HG03442 (cell line): ENCODE measurements around the gene CALCOCO1.

Experiments used
- ATAC-seq: cut with Tn5 transposase; IDR thresholded peaks from one replicate; pipeline ENCODE4 v1.9.1; 2021; ENCODE audit warnings: mild to moderate bottlenecking, moderate library complexity; ENCODE audit not compliant: unreplicated experiment

The CALCOCO1 gene

GRCh38 chr12:53752192-53752601, 24.9 kb upstream of the CALCOCO1 start:
- ATAC-seq, result no peak

- ATAC-seq, result peak; percentile 36
Observed at GRCh38 chr12:53751336-53752191, 24.3 kb upstream of the CALCOCO1 start, which contains the start of gene CISTR. TSS of gene CISTR (minus strand) at chr12:53751979.

- peak; percentile 25 for ATAC-seq
Observed at GRCh38 chr12:53750812-53751335, 23.6 kb upstream of the CALCOCO1 start.

DNA sequence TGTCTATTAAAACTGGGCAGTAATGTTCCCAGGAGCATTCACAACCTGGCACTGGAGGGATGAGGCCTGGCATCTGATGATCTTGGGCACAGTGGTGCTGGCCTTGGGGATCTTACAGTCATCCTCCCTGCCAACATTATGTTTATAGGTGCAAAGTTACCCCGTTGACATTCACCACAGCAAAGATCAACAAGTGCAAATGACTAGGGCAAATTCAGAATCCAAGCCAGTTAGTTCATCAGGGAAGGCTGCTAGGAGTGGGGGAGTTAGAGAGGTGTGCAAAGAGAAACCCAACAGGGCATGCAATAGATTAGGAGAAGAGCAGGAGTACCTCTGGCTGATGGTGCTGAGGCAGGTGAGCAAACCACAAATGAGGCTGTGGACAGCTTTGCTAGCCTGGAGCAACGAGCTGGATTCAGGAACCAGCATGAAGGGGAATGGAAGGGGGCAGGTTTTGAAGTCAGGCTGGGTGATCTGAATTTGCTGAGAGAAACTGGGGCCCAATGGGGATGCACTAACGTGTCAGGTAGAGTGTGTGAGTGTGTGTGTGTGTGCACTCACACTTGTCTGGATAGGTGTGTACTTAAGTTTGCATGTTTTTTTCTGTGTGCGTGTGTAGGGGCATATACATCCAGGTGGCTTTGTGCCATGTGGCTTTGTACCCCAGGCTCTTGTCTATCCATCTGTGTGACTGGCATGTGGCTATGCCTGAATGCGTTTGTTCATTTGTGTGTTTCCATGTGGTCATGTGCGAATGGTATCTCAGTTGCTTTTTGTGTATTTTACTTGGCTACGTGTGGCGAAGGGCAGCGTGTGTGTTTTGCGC, 22.9 kb upstream of the CALCOCO1 start:
- ATAC-seq, result no peak

- no peak for ATAC-seq
Observed at GRCh38 chr12:53748072-53748840, 21.0 kb upstream of the CALCOCO1 start.

DNA sequence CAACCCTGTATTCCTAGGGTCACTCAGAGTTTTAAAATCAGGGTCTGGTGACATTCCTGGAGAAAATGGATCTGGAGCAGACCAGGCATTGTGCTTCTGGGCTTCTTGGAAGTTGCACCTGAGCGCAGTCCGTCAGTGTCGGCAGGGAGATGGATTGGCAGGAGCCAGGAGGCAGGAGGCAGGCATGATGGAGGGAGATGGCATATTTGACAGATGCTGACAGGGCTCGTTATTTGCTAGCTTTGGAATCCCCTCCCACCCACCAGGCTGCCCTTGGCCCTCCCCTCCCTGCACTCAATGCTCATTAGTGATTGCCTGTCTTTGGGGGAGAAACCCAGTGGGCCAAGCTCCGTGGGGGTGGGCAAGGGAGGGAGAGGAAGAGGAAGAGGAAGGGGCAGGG, 19.8 kb upstream of the CALCOCO1 start:
- no peak for ATAC-seq

DNA sequence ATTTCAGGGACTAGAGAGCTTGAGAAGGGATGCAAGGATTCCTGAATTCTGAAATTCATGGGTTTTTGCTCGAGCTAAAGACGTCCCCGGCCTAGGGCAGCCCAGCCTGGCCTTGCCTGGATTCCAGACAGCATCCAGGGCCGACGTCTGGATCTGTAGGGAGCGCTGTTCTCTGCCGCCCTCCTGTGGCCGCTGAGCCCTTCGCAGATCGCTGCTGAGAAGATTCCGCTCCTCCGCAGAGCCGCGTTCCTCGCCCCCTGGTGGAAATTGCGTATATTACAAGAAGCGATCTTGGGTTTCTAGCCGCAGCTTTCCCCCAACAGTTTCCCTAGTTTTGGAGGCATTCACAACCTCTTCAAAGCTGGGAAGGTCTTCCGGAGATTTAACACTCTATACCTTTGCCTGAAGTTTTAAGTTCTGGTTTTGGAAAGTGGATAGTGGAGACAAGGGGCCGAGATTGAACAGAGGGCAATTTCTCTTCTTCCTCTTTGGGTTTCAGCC, 19.4 kb upstream of the CALCOCO1 start:
- ATAC-seq, result peak; percentile 37

- ATAC-seq, result no peak
Observed at GRCh38 chr12:53744751-53745150, 17.5 kb upstream of the CALCOCO1 start.

- ATAC-seq, result no peak
Observed at GRCh38 chr12:53744130-53744441, 16.8 kb upstream of the CALCOCO1 start.

GRCh38 chr12:53743266-53744129, 16.2 kb upstream of the CALCOCO1 start:
- no peak for ATAC-seq

- no peak for ATAC-seq
Observed at GRCh38 chr12:53740130-53740491, 12.9 kb upstream of the CALCOCO1 start.

DNA sequence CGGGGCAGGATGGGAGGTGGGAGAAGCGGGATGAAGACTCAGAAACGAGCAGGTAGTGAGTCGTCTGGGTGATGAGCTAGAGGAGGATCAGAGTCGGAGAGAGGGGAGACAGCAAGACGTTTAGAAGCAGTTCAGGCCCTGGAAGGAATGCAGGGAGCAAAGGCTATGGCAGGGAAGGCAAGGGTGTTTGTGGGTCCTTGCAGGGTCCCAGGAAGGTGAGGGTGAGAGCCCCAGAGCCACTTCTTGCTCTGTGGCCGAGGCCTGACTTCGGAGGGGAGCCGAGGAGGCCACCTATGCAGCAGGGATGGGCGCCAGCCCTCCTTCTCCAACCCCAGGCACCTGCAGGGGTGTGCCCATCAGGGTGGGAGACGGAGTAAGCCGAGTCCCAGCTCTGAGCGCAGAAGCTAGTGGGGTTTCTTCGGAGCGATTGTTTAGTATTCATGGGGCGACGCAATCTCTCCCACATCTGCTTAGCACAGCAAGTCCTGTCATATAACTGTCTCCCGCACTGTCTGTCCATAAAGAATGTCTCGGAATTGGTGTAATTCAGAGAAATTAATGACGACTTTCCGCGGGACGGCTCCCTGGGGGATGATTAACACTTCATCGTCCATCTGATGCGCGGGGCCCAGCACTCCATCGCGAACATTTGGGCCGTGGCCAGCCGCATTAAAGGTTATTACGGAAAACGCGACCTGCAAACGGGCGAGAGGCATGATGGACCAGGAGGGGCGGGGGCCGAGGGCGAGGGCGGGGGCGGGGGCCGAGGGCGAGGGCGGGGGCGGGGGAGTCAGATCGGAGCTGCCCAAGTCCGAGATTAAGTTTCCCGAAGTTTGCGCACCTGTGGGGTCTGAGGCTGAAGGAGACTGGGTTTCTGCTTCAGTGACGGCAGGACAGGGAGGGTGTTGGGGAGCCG, 12.2 kb upstream of the CALCOCO1 start:
- no peak for ATAC-seq

GRCh38 chr12:53738406-53739213, 11.4 kb upstream of the CALCOCO1 start:
- no peak for ATAC-seq

DNA sequence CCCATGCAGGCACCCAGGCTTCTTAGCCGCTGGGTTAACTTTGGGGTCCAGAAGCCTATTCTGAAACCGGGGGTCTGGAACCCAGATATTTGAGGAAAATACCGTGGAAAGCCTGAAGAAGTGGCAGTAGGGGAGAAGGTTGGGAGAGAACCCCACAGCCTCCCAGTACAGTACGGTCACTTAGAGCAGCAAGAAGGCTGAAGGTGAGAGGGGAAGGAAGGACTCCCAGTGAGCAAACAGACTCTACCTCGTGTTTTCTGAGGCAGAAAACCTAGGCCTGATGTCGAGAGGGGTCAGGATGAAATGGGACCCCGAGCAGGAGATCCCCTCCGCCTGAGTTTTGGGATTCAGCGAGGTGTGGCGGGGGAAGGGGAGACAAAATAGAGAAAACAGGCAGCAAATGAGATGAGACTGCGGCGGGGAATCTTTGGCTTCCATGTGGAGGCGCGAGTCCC, 10.7 kb upstream of the CALCOCO1 start:
- ATAC-seq, result no peak

GRCh38 chr12:53737093-53737808, 10.0 kb upstream of the CALCOCO1 start:
- no peak for ATAC-seq

DNA sequence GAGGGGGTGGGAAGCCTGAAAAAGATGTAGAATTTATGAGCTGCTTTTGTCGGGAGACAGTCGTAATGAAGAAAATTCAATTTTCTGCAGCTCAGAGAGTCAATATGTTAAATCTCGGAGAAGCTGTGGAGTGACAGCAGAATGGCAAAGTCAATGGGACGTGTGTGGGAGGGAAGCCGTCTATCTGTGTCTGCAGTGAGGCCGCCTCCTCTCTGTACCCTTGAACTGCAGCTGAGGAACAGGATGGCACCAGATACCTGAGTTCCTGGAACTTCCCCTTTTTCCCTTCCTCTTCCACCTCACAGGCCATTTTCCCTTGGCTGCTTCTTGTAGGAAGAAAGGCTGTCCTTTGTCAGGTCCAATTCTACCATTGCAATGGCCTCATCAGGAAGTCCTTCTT, 9.3 kb upstream of the CALCOCO1 start:
- no peak for ATAC-seq

GRCh38 chr12:53735556-53735955, 8.3 kb upstream of the CALCOCO1 start:
- no peak for ATAC-seq
